Thyroid gland (tissue), 4 donors: ENCODE measurements around the gene MMP14. TPM values are rescaled to one million over a fixed set of nuclear protein-coding genes. Genes with fewer than 3 reads are reported as not detected.

ENCODE experiments used
- DNase-seq, 2 donors: peaks; one replicate each; pipeline ENCODE4 v3.0.0-alpha.2; 2019
- H3K27ac ChIP-seq, 3 donors: fragments of 200-600 bp; sonication (generic); 1 replicate in 2 of 3; 2 replicates in 1 of 3; pipeline ENCODE4 v1.5.1; 2016 to 2019; ENCODE audit warnings: mild to moderate bottlenecking in 1 of 3, moderate library complexity in 1 of 3
- H3K27me3 ChIP-seq: fragments of 200-600 bp; sonication (generic); one replicate; pipeline ENCODE4 v1.5.1; 2019
- H3K36me3 ChIP-seq, 2 donors: fragments of 200-600 bp; sonication (generic); one replicate each; pipeline ENCODE4 v1.5.1; 2016 to 2019
- H3K4me1 ChIP-seq, 2 donors: fragments of 200-600 bp; sonication (generic); one replicate each; pipeline ENCODE4 v1.5.1; 2017 to 2019
- H3K4me3 ChIP-seq, 3 donors: fragments of 200-600 bp; sonication (generic); replicated peaks in 1 of 3; 1 replicate in 2 of 3; 2 replicates in 1 of 3; pipeline ENCODE4 v1.5.1; 2016; ENCODE audit warnings: mild to moderate bottlenecking in 1 of 3
- H3K9me3 ChIP-seq: fragments of 200-600 bp; sonication (generic); one replicate; pipeline ENCODE4 v1.5.1; 2017
- CTCF ChIP-seq, 6 experiments: fragments of 200-600 bp in 3 of 6; fragments of 450-650 bp in 3 of 6; sonication (generic) in 3 of 6; IDR thresholded peaks; one replicate each; pipeline ENCODE4 v1.5.1; 2016 to 2019; ENCODE audit warnings: antibody characterized with exemption in 6 of 6, mild to moderate bottlenecking in 2 of 6, inconsistent platforms in 1 of 6, moderate library complexity in 1 of 6
- POLR2A ChIP-seq, 2 donors: fragments of 450-650 bp; IDR thresholded peaks; one replicate each; pipeline ENCODE4 v1.6.1; 2017; ENCODE audit warnings: antibody characterized with exemption in 2 of 2, mild to moderate bottlenecking in 2 of 2, moderate library complexity in 1 of 2
- whole genome bisulfite sequencing, 2 donors: methylation state at CpG; one replicate each; pipeline ENCODE4 v1.1.5; 2017; 5-methylcytosine and 5-hydroxymethylcytosine counted together
- intact Hi-C: fragments of 100-400 bp; cut with DNase I; formaldehyde crosslinking; loops from one replicate; pipeline ENCODE4 v1.15.1; 2023
- small RNA-seq: library from RNA; depleted of rRNA; stranded (forward); fragments of <200 nt; gene quantifications from one replicate; pipeline ENCODE3, GENCODE V24; 2016
- total RNA-seq, 4 donors: library from RNA; depleted of rRNA; stranded (reverse); fragments of >200 nt; gene quantifications; one replicate each; pipeline ENCODE4 v1.2.3, GENCODE V29; 2016

MMP14 gene
- total RNA-seq, 4 donors from 2014 or later: 59.7 to 119 (median 88.5) TPM

DNA sequence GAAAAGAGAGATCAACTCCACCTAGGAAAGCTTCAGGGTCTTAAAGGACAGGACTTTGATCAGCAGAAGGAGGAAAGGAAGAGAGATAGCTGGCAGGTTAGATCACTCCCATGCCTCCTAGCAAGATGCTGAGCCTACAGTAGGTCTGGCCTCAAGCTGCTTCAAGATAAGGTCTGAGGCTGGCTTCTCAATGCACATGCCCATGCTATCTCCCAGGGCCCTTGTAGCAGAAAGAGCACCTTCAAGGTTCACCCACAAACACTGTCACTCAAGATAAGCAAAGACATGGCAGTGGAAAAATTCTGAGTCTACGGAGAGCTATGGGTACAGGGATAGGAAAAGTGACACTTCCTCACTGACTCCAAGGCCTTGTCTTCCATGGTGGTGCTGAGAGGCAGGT lies 61.0 kb downstream of the MMP14 start:
- peak overlapping the region in 1 of 3 donors; percentile 50 for H3K27ac ChIP-seq
- no peak for TF ChIP-seq POLR2A (IDR thresholded peaks at IDR 0.05)
- no peak for TF ChIP-seq CTCF (IDR thresholded peaks at IDR 0.05)
- intact Hi-C loops: no loop called here
- WGBS, 2 donors: 95 to 100% methylated on average over 1 of the region's 1 CpG
- peaks cover 18 to 20% of the 10 kb centered on the region in 2 donors for H3K36me3 ChIP-seq
- H3K27me3 ChIP-seq: no peaks in the 10 kb centered on the region
- H3K4me3 ChIP-seq: no peak overlapping the region
- peaks cover 7 to 15% of the 10 kb centered on the region in 2 donors for H3K4me1 ChIP-seq
- no peak for DNase-seq
- H3K9me3 ChIP-seq: no peaks in the 10 kb centered on the region

Small RNA genes lying within 50 kb of the gene (small RNA-seq; reads per million reads assigned to genes)
- gene RF00019: not detected

Other genes starting within 250 kb of the MMP14 start
- 100 to 1,000 TPM; 235 to 430 (median 335) TPM for gene DAD1, start 247.4 kb upstream of the MMP14 start, total RNA-seq
- gene ABHD4, start 238.3 kb upstream of the MMP14 start, total RNA-seq: 10 to 100 TPM; 31.5 to 66.4 (median 53.7) TPM
- not detected for gene OR6J1, start 192.2 kb upstream of the MMP14 start, total RNA-seq
- gene OXA1L, start 69.9 kb upstream of the MMP14 start, total RNA-seq: 100 to 1,000 TPM; 104 to 131 (median 117) TPM
- 10 to 100 TPM in 3 of 4 donors, 1 to 10 TPM in 1; 8.4 to 15.1 (median 13.7) TPM for gene SLC7A7, start 21.1 kb upstream of the MMP14 start, total RNA-seq
- 100 to 1,000 TPM in 2 of 4 donors, 10 to 100 TPM in 2; 43.7 to 166 (median 76.3) TPM for gene MRPL52, start 6.7 kb upstream of the MMP14 start, total RNA-seq
- 100 to 1,000 TPM; 107 to 143 (median 121) TPM for gene LRP10, start 35.2 kb downstream of the MMP14 start, total RNA-seq
- gene REM2, start 46.6 kb downstream of the MMP14 start, total RNA-seq: 1 to 10 TPM in 1 of 4 donors, under 1 TPM in 2, not detected in 1; 0.54 to 1.2 (median 0.89) TPM
- 1,000 to 10,000 TPM in 2 of 4 donors, 100 to 1,000 TPM in 2; 157 to 1,409 (median 683) TPM for gene RBM23, start 82.6 kb downstream of the MMP14 start, total RNA-seq
- 10 to 100 TPM; 60.7 to 73.8 (median 63.2) TPM for gene PRMT5, start 92.8 kb downstream of the MMP14 start, total RNA-seq
- gene HAUS4, start 120.5 kb downstream of the MMP14 start, total RNA-seq: 10 to 100 TPM; 25.7 to 40.8 (median 40.0) TPM
- 10 to 100 TPM; 18.4 to 40.5 (median 34.8) TPM for gene AJUBA, start 146.0 kb downstream of the MMP14 start, total RNA-seq
- gene C14orf93, start 173.6 kb downstream of the MMP14 start, total RNA-seq: 10 to 100 TPM; 11.6 to 20.6 (median 15.4) TPM
- gene PSMB5, start 198.3 kb downstream of the MMP14 start, total RNA-seq: 100 to 1,000 TPM in 2 of 4 donors, 10 to 100 TPM in 2; 75.7 to 215 (median 113) TPM
- not detected for gene PSMB11, start 205.6 kb downstream of the MMP14 start, total RNA-seq
- gene CDH24, start 220.9 kb downstream of the MMP14 start, total RNA-seq: 1 to 10 TPM; 2.9 to 7.8 (median 5.6) TPM